Fibroblast of pulmonary artery (primary cell): ENCODE data around the gene BCL2L1.
"Not testable (repeated sequence)": the region's sequence is repeated elsewhere in the genome, so short reads cannot be mapped to it uniquely, and the experiment has no call there.

ENCODE experiments used
- DNase-seq: peaks from one replicate; pipeline ENCODE4 v3.0.0-alpha.2; 2010; ENCODE audit warnings: low read depth
- H3K4me3 ChIP-seq: replicated peaks from 2 replicates; pipeline ENCODE4 v1.5.1; 2011; ENCODE audit warnings: low read depth, mild to moderate bottlenecking, control low read depth, low read length, moderate library complexity
- CTCF ChIP-seq: IDR thresholded peaks from 2 replicates; pipeline ENCODE4 v1.5.1; 2011; ENCODE audit warnings: mild to moderate bottlenecking, control low read depth, low read length, inconsistent platforms; ENCODE audit errors: missing control alignments

The BCL2L1 gene

GRCh38 chr20:31759836-31760518, 37.3 kb upstream of the BCL2L1 start:
- no peak for DNase-seq
- TF ChIP-seq CTCF: no peak
- H3K4me3 ChIP-seq: no peak overlapping the region

GRCh38 chr20:31758991-31759390, 36.3 kb upstream of the BCL2L1 start:
- H3K4me3 ChIP-seq: no peak overlapping the region
- peak; percentile 20 for DNase-seq
- no peak for TF ChIP-seq CTCF

- no peak overlapping the region for H3K4me3 ChIP-seq
- no peak for TF ChIP-seq CTCF
- DNase-seq: peak; percentile 22
Measured at GRCh38 chr20:31758521-31758920, 35.9 kb upstream of the BCL2L1 start.

- TF ChIP-seq CTCF: no peak
- no peak overlapping the region for H3K4me3 ChIP-seq
- DNase-seq: no peak
Measured at GRCh38 chr20:31757254-31757653, 34.6 kb upstream of the BCL2L1 start.

- DNase-seq: peak; percentile 85
- no peak overlapping the region for H3K4me3 ChIP-seq
- TF ChIP-seq CTCF: no peak
Measured at GRCh38 chr20:31751126-31751525, 28.5 kb upstream of the BCL2L1 start.

- no peak for TF ChIP-seq CTCF
- no peak overlapping the region for H3K4me3 ChIP-seq
- no peak for DNase-seq
Measured at GRCh38 chr20:31749223-31749622, 26.6 kb upstream of the BCL2L1 start.

GRCh38 chr20:31747640-31748039, 25.0 kb upstream of the BCL2L1 start:
- peak overlapping the region; percentile 5 for H3K4me3 ChIP-seq
- TF ChIP-seq CTCF: no peak
- peak; percentile 61 for DNase-seq

- H3K4me3 ChIP-seq, DNase-seq: not testable (repeated sequence)
Measured at GRCh38 chr20:31747028-31747427, 24.4 kb upstream of the BCL2L1 start.
